HCT116 (cell line): ENCODE measurements around the gene ELMOD1. TPM values are rescaled to one million over a fixed set of nuclear protein-coding genes. Genes with fewer than 3 reads are reported as not detected.

Experiments used
- ATAC-seq: fragments of 200-7000 bp; cut with Tn5 transposase; 2 replicates; pipeline ENCODE4 v1.9.1; 2020; ENCODE audit warnings: mild to moderate bottlenecking, moderate library complexity
- BruUV-seq: library from RNA; stranded (reverse); fragments of 400-500 nt; replicated peaks from 2 replicates; lab custom pipeline; 2021; lab: Mats Ljungman, UMichigan
- CTCF ChIA-PET: fragments of 300-600 bp; sonication (Branson Sonifier 250); formaldehyde crosslinking; loops from one replicate; lab custom pipeline; 2021; ENCODE audit warnings: antibody characterized with exemption; lab: Charles Lee
- POLR2A ChIA-PET: fragments of 300-600, 350-600 bp; sonication (Branson Sonifier 250); formaldehyde crosslinking; loops from one replicate; lab custom pipeline; 2021; ENCODE audit warnings: antibody characterized with exemption; lab: Charles Lee
- RAD21 ChIA-PET, 2 experiments: fragments of 300-600 bp; sonication (Branson Sonifier 250); formaldehyde crosslinking; loops; one replicate each; lab custom pipeline; 2023; ENCODE audit warnings: low total read pairs in 2 of 2; ENCODE audit not compliant: uncharacterized antibody in 2 of 2, unreplicated experiment in 2 of 2, low non-redundant PET in 1 of 2; lab: Charles Lee
- DNase-seq: peaks from one replicate; pipeline ENCODE4 v3.0.0-alpha.2; 2010; ENCODE audit warnings: low read depth, low spot score
- H2AFZ ChIP-seq: fragments of 200-600 bp; shearing (Covaris generic), sonication (generic); 2 replicates; pipeline ENCODE4 v1.6.1; 2017; ENCODE audit warnings: low read depth, mixed run types, mixed read lengths, antibody characterized with exemption, low read length; ENCODE audit not compliant: poor library complexity, severe bottlenecking
- H3K27ac ChIP-seq: 2 replicates; pipeline ENCODE4 v1.5.1; 2012; ENCODE audit warnings: low read depth, low read length
- H3K27me3 ChIP-seq: fragments of 200-600 bp; sonication (generic); 2 replicates; pipeline ENCODE4 v1.6.1; 2016; ENCODE audit warnings: mixed run types, low read length, mixed read lengths; ENCODE audit not compliant: insufficient read depth
- H3K36me3 ChIP-seq, 2 experiments: fragments of 200-500 bp in 1 of 2; fragments of 200-600 bp in 1 of 2; sonication (Bioruptor generic) in 1 of 2; sonication (generic) in 1 of 2; 2 replicates each; pipeline versions ENCODE4 v1.5.1 to v1.6.1; 2014 to 2016; ENCODE audit warnings: low read length in 2 of 2, inconsistent platforms in 1 of 2, mixed read lengths in 1 of 2, mixed run types in 1 of 2; ENCODE audit not compliant: insufficient read depth in 2 of 2, control insufficient read depth in 1 of 2
- H3K4me1 ChIP-seq, 2 experiments: fragments of 200-600 bp in 1 of 2; sonication (generic) in 1 of 2; 2 replicates each; pipeline versions ENCODE4 v1.5.1 to v1.6.1; 2012 to 2017; ENCODE audit warnings: low read length in 2 of 2, inconsistent platforms in 1 of 2, mild to moderate bottlenecking in 1 of 2, mixed read lengths in 1 of 2, mixed run types in 1 of 2, moderate library complexity in 1 of 2; ENCODE audit not compliant: insufficient read depth in 2 of 2, control insufficient read depth in 1 of 2
- H3K4me2 ChIP-seq: fragments of 200-600 bp; sonication (generic); 2 replicates; pipeline ENCODE4 v1.6.1; 2017; ENCODE audit warnings: mixed run types, low read length, mixed read lengths
- H3K4me3 ChIP-seq, 2 experiments: fragments of 200-600 bp in 1 of 2; sonication (generic) in 1 of 2; replicated peaks in 1 of 2; 2 replicates each; pipeline ENCODE4 v1.5.1; 2011 to 2016; ENCODE audit warnings: low read length in 2 of 2, control low read depth in 1 of 2, low read depth in 1 of 2, mild to moderate bottlenecking in 1 of 2, mixed read lengths in 1 of 2, mixed run types in 1 of 2
- H3K79me2 ChIP-seq: fragments of 200-600 bp; sonication (generic); 2 replicates; pipeline ENCODE4 v1.6.1; 2017; ENCODE audit warnings: mild to moderate bottlenecking, mixed run types, low read length, moderate library complexity, mixed read lengths; ENCODE audit not compliant: insufficient read depth
- H3K9ac ChIP-seq: fragments of 200-600 bp; sonication (generic); 2 replicates; pipeline ENCODE4 v1.6.1; 2016; ENCODE audit warnings: low read length, mixed read lengths
- H3K9me2 ChIP-seq: fragments of 200-600 bp; sonication (generic), shearing (Covaris generic); 2 replicates; pipeline ENCODE4 v1.6.1; 2017; ENCODE audit warnings: mixed run types, mild to moderate bottlenecking, moderate library complexity; ENCODE audit not compliant: insufficient read depth
- H3K9me3 ChIP-seq, 2 experiments: fragments of 200-500 bp in 1 of 2; fragments of 200-600 bp in 1 of 2; sonication (Bioruptor generic) in 1 of 2; sonication (generic) in 1 of 2; 2 replicates each; pipeline ENCODE4 v1.6.1; 2014 to 2017; ENCODE audit warnings: low read length in 2 of 2, mixed read lengths in 2 of 2, inconsistent platforms in 1 of 2, low read depth in 1 of 2, mild to moderate bottlenecking in 1 of 2, mixed run types in 1 of 2, moderate library complexity in 1 of 2; ENCODE audit not compliant: control insufficient read depth in 1 of 2, insufficient read depth in 1 of 2
- H4K20me1 ChIP-seq: fragments of 200-600 bp; sonication (generic), shearing (Covaris generic); 2 replicates; pipeline ENCODE4 v1.6.1; 2017; ENCODE audit warnings: mixed run types, mild to moderate bottlenecking, moderate library complexity; ENCODE audit not compliant: insufficient read depth
- POLR2A ChIP-seq: IDR thresholded peaks from 2 replicates; pipeline ENCODE4 v1.7.0; 2011; ENCODE audit warnings: borderline replicate concordance; ENCODE audit not compliant: insufficient read depth, insufficient read length; ENCODE audit errors: extremely low read depth
- RAD21 ChIP-seq: IDR thresholded peaks from 2 replicates; pipeline ENCODE4 v1.6.1; 2012; ENCODE audit warnings: low read depth, mild to moderate bottlenecking
- intact Hi-C: fragments of 100-400 bp; cut with micrococcal nuclease; formaldehyde crosslinking; loops from 2 replicates; pipeline ENCODE4 v1.10.0; 2022
- total RNA-seq: library from RNA; stranded (reverse); gene quantifications from one replicate; pipeline ENCODE4 v1.2.1, GENCODE V29; 2021; ENCODE audit not compliant: unreplicated experiment
- TF ChIP-seq, protein P1 (sequence below), 3 experiments: fragments of 200-600 bp in 1 of 3; sonication (generic) in 1 of 3; IDR thresholded peaks in 2 of 3; conservative IDR thresholded peaks in 1 of 3; 2 replicates each; pipeline ENCODE4 v1.5.1; 2012 to 2017; ENCODE audit warnings: low read depth in 2 of 3, low read length in 2 of 3, antibody characterized with exemption in 1 of 3, borderline replicate concordance in 1 of 3, control low read depth in 1 of 3, mild to moderate bottlenecking in 1 of 3, mixed read lengths in 1 of 3, mixed run types in 1 of 3, moderate library complexity in 1 of 3; ENCODE audit not compliant: insufficient read depth in 1 of 3

The ELMOD1 gene
- total RNA-seq, 1 experiment from 2014 or later, result 2.9 TPM

GRCh38 chr11:107598225-107599139 lies 7.5 kb downstream of the ELMOD1 start:
- Histone ChIP-seq H3K4me3 (no peak overlapping the region), H3K27me3 (no peaks in the 10 kb centered on the region), H3K27ac (no peak overlapping the region), H3K9ac (no peak overlapping the region), H3K4me1 (peaks cover 0 to 4% of the 10 kb centered on the region in 2 experiments; a peak in 1 of 4 replicates), H2AFZ (peak overlapping the region; percentile 8), H3K36me3 (no peaks in the 10 kb centered on the region), H3K9me2 (no peaks in the 10 kb centered on the region), H3K9me3 (no peaks in the 10 kb centered on the region; a peak in 1 of 4 replicates), H3K79me2 (no peaks in the 10 kb centered on the region), H3K4me2 (no peak overlapping the region), H4K20me1 (no peaks in the 10 kb centered on the region)
- ChIA-PET POLR2A (no interaction called here), CTCF (no interaction called here), RAD21 (no interaction called here)
- DNase-seq (peak; percentile 26), ATAC-seq (peak; percentile 100)
- intact Hi-C loops, result no loop called here
- no TSS peak for BruUV-seq
- TF ChIP-seq POLR2A (no peak), RAD21 (peak; percentile 47; the same call in 1 of the 2 replicates)
- TF ChIP-seq, protein P1, sequence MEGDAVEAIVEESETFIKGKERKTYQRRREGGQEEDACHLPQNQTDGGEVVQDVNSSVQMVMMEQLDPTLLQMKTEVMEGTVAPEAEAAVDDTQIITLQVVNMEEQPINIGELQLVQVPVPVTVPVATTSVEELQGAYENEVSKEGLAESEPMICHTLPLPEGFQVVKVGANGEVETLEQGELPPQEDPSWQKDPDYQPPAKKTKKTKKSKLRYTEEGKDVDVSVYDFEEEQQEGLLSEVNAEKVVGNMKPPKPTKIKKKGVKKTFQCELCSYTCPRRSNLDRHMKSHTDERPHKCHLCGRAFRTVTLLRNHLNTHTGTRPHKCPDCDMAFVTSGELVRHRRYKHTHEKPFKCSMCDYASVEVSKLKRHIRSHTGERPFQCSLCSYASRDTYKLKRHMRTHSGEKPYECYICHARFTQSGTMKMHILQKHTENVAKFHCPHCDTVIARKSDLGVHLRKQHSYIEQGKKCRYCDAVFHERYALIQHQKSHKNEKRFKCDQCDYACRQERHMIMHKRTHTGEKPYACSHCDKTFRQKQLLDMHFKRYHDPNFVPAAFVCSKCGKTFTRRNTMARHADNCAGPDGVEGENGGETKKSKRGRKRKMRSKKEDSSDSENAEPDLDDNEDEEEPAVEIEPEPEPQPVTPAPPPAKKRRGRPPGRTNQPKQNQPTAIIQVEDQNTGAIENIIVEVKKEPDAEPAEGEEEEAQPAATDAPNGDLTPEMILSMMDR (IDR thresholded peaks at IDR 0.05 in 2 of 3, conservative IDR thresholded peaks at IDR 0.05 in 1 of 3; ENCODE audit: borderline replicate concordance in 1 of 3, insufficient read depth in 1 of 3, low read depth in 2 of 3, low read length in 2 of 3), result peak; percentile 37 to 83 (median 68); a peak in 4 of 6 replicates
